GM12872 (cell line): ENCODE measurements around the gene REPIN1.

Experiments
- TF ChIP-seq, protein P1 (sequence below): IDR thresholded peaks from 3 replicates; pipeline ENCODE4 v1.5.1; 2011; ENCODE audit warnings: low read depth, mild to moderate bottlenecking, low read length, moderate library complexity; ENCODE audit not compliant: insufficient read depth

REPIN1 gene

GRCh38 chr7:150408393-150409299 lies 40.0 kb downstream of the REPIN1 start:
- TF ChIP-seq, protein P1, sequence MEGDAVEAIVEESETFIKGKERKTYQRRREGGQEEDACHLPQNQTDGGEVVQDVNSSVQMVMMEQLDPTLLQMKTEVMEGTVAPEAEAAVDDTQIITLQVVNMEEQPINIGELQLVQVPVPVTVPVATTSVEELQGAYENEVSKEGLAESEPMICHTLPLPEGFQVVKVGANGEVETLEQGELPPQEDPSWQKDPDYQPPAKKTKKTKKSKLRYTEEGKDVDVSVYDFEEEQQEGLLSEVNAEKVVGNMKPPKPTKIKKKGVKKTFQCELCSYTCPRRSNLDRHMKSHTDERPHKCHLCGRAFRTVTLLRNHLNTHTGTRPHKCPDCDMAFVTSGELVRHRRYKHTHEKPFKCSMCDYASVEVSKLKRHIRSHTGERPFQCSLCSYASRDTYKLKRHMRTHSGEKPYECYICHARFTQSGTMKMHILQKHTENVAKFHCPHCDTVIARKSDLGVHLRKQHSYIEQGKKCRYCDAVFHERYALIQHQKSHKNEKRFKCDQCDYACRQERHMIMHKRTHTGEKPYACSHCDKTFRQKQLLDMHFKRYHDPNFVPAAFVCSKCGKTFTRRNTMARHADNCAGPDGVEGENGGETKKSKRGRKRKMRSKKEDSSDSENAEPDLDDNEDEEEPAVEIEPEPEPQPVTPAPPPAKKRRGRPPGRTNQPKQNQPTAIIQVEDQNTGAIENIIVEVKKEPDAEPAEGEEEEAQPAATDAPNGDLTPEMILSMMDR: no peak

- TF ChIP-seq, protein P1: no peak
Observed at GRCh38 chr7:150409300-150410030, 40.8 kb downstream of the REPIN1 start.

DNA sequence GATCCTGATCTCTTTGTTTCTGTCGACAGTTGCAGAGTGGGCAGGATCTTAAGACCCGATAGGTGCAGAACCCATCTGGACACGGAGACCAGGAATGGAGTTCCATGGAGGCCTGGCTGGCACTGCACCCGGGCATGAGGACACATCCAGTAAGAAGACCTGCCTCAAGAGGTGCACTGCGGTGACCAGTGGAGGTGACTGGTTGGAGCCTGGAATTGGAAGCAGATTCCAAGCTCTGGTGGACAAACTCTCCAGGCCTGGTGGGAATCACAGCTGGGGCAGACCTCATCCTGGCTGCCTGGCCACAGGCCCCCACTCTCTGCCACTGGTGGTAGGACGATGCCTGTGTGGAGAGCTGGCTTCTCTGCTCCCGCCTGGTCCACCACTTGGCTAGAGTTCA lies 41.5 kb downstream of the REPIN1 start:
- TF ChIP-seq, protein P1: no peak

GRCh38 chr7:150410680-150411346 lies 42.2 kb downstream of the REPIN1 start:
- TF ChIP-seq, protein P1: no peak

- TF ChIP-seq, protein P1: no peak
Observed at GRCh38 chr7:150411606-150412005, 43.0 kb downstream of the REPIN1 start.

- TF ChIP-seq, protein P1: no peak
Observed at GRCh38 chr7:150412016-150412415, 43.4 kb downstream of the REPIN1 start.
